Retinal pigment epithelial cell (primary cell): ENCODE data around the gene XPNPEP2.

Experiments used
- DNase-seq: peaks from one replicate; pipeline ENCODE4 v3.0.0-alpha.2; 2010; ENCODE audit warnings: low read depth
- H3K4me3 ChIP-seq: 2 replicates; pipeline ENCODE4 v1.5.1; 2011; ENCODE audit warnings: mild to moderate bottlenecking, low read length, control low read depth, moderate library complexity
- CTCF ChIP-seq: conservative IDR thresholded peaks from 2 replicates; pipeline ENCODE4 v1.5.1; 2011; ENCODE audit warnings: low read depth, low read length, control low read depth, inconsistent platforms

XPNPEP2 gene

GRCh38 chrX:129797251-129797906 is 58.6 kb downstream of the XPNPEP2 start:
- no peak overlapping the region for H3K4me3 ChIP-seq
- TF ChIP-seq CTCF, result no peak
- DNase-seq, result no peak

GRCh38 chrX:129798456-129798855 is 59.7 kb downstream of the XPNPEP2 start:
- no peak overlapping the region for H3K4me3 ChIP-seq
- DNase-seq, result no peak
- no peak for TF ChIP-seq CTCF

- no peak overlapping the region for H3K4me3 ChIP-seq
- DNase-seq, result no peak
- no peak for TF ChIP-seq CTCF
Observed at GRCh38 chrX:129798888-129799287, 60.1 kb downstream of the XPNPEP2 start.

GRCh38 chrX:129800186-129800585 is 61.4 kb downstream of the XPNPEP2 start:
- no peak overlapping the region for H3K4me3 ChIP-seq
- no peak for DNase-seq
- no peak for TF ChIP-seq CTCF

- no peak for TF ChIP-seq CTCF
- H3K4me3 ChIP-seq, result no peak overlapping the region
- DNase-seq, result no peak
Observed at GRCh38 chrX:129802863-129803262, 64.1 kb downstream of the XPNPEP2 start.

- TF ChIP-seq CTCF, result no peak
- DNase-seq, result no peak
- H3K4me3 ChIP-seq, result no peak overlapping the region
Observed at GRCh38 chrX:129804806-129805205, 66.0 kb downstream of the XPNPEP2 start.

- DNase-seq, result no peak
- no peak for TF ChIP-seq CTCF
- no peak overlapping the region for H3K4me3 ChIP-seq
Observed at GRCh38 chrX:129808158-129808828, 69.5 kb downstream of the XPNPEP2 start.
